DOHH2 (cell line): ENCODE measurements around the gene DUSP10.

Experiments used
- H3F3A ChIP-seq: fragments of 200-600 bp; sonication (generic), shearing (Covaris generic); 2 replicates; pipeline ENCODE4 v1.6.0; 2016; ENCODE audit warnings: antibody characterized with exemption, mild to moderate bottlenecking; ENCODE audit not compliant: control insufficient read depth, insufficient read depth
- H3K27ac ChIP-seq: fragments of 200-600 bp; sonication (generic); 2 replicates; pipeline ENCODE4 v1.5.1; 2014; ENCODE audit warnings: low read depth, mild to moderate bottlenecking, low read length, moderate library complexity
- H3K27me3 ChIP-seq: fragments of 200-600 bp; sonication (generic); 2 replicates; pipeline ENCODE4 v1.6.1; 2014; ENCODE audit warnings: mild to moderate bottlenecking, low read length, mixed read lengths; ENCODE audit not compliant: control insufficient read depth
- H3K36me3 ChIP-seq: fragments of 200-600 bp; sonication (generic); 2 replicates; pipeline ENCODE4 v1.6.1; 2014; ENCODE audit warnings: mild to moderate bottlenecking, low read length, moderate library complexity, mixed read lengths; ENCODE audit not compliant: control insufficient read depth
- H3K4me1 ChIP-seq: fragments of 200-600 bp; sonication (generic); 2 replicates; pipeline ENCODE4 v1.6.1; 2014; ENCODE audit warnings: mild to moderate bottlenecking, low read length, mixed read lengths; ENCODE audit not compliant: control insufficient read depth
- H3K4me2 ChIP-seq: fragments of 200-600 bp; sonication (generic); 2 replicates; pipeline ENCODE4 v1.6.0; 2014; ENCODE audit warnings: mild to moderate bottlenecking, low read length, moderate library complexity
- H3K4me3 ChIP-seq: fragments of 200-600 bp; sonication (generic); 2 replicates; pipeline ENCODE4 v1.5.1; 2014; ENCODE audit warnings: mild to moderate bottlenecking, low read length, mixed read lengths
- H3K79me2 ChIP-seq: fragments of 200-600 bp; sonication (generic); 2 replicates; pipeline ENCODE4 v1.6.1; 2014; ENCODE audit warnings: mild to moderate bottlenecking, low read length, mixed read lengths; ENCODE audit not compliant: control insufficient read depth
- H3K9me2 ChIP-seq: fragments of 200-600 bp; sonication (generic); replicated peaks from 2 replicates; pipeline ENCODE4 v1.6.1; 2014; ENCODE audit warnings: mild to moderate bottlenecking, low read length, mixed read lengths; ENCODE audit not compliant: control insufficient read depth
- H3K9me3 ChIP-seq: fragments of 200-600 bp; sonication (generic); 2 replicates; pipeline ENCODE4 v1.6.1; 2014; ENCODE audit warnings: antibody characterized with exemption, low read length, mixed read lengths; ENCODE audit not compliant: control insufficient read depth, insufficient read depth
- H4K20me1 ChIP-seq: fragments of 200-600 bp; sonication (generic); 2 replicates; pipeline ENCODE4 v1.6.0; 2014; ENCODE audit warnings: low read depth, mild to moderate bottlenecking, antibody characterized with exemption, low read length, moderate library complexity; ENCODE audit not compliant: control insufficient read depth, insufficient read depth
- EZH2phosphoT487 ChIP-seq: fragments of 200-600 bp; sonication (generic); IDR thresholded peaks from 2 replicates; pipeline ENCODE4 v1.6.1; 2017; ENCODE audit warnings: borderline replicate concordance, mild to moderate bottlenecking, antibody characterized with exemption, low read length, moderate library complexity, mixed read lengths
- TF ChIP-seq, protein P1 (sequence below): fragments of 200-600 bp; sonication (generic); IDR thresholded peaks from one replicate; pipeline ENCODE4 v1.5.1; 2014; ENCODE audit warnings: antibody characterized with exemption, mild to moderate bottlenecking, low read depth, low read length; ENCODE audit not compliant: poor library complexity, severe bottlenecking

Gene DUSP10

DNA sequence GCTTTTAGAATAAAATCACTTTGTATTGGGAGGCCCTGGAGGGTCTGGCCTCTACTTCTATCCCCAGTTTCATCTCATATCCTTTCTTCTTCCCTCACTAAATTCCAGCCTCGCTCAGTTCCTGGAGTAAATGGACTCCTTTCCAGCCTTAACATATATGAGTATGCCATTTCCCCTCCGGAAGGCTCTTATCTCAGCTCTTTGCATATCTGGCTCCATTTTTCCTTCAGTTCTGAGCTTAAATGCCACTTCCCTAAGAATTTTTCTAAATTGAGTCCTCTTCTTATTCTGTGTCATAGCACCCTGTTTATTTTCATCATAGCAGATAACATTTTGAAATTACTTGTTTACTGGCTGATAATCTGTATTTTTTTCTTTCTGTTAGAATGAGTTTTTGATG, 20.2 kb upstream of the DUSP10 start:
- Histone ChIP-seq H3K79me2 (no peaks in the 10 kb centered on the region), H4K20me1 (no peaks in the 10 kb centered on the region), H3K27me3 (no peaks in the 10 kb centered on the region), H3K9me3 (no peaks in the 10 kb centered on the region), H3F3A (no peaks in the 10 kb centered on the region), H3K4me1 (peaks cover 57% of the 10 kb centered on the region), H3K27ac (peak overlapping the region; percentile 55; the same call in 1 of the 2 replicates), H3K36me3 (no peaks in the 10 kb centered on the region), H3K4me2 (peak overlapping the region; percentile 52), H3K4me3 (no peak overlapping the region), H3K9me2 (no peaks in the 10 kb centered on the region)
- TF ChIP-seq, protein P1, sequence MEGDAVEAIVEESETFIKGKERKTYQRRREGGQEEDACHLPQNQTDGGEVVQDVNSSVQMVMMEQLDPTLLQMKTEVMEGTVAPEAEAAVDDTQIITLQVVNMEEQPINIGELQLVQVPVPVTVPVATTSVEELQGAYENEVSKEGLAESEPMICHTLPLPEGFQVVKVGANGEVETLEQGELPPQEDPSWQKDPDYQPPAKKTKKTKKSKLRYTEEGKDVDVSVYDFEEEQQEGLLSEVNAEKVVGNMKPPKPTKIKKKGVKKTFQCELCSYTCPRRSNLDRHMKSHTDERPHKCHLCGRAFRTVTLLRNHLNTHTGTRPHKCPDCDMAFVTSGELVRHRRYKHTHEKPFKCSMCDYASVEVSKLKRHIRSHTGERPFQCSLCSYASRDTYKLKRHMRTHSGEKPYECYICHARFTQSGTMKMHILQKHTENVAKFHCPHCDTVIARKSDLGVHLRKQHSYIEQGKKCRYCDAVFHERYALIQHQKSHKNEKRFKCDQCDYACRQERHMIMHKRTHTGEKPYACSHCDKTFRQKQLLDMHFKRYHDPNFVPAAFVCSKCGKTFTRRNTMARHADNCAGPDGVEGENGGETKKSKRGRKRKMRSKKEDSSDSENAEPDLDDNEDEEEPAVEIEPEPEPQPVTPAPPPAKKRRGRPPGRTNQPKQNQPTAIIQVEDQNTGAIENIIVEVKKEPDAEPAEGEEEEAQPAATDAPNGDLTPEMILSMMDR: no peak
- TF ChIP-seq EZH2phosphoT487: no peak

DNA sequence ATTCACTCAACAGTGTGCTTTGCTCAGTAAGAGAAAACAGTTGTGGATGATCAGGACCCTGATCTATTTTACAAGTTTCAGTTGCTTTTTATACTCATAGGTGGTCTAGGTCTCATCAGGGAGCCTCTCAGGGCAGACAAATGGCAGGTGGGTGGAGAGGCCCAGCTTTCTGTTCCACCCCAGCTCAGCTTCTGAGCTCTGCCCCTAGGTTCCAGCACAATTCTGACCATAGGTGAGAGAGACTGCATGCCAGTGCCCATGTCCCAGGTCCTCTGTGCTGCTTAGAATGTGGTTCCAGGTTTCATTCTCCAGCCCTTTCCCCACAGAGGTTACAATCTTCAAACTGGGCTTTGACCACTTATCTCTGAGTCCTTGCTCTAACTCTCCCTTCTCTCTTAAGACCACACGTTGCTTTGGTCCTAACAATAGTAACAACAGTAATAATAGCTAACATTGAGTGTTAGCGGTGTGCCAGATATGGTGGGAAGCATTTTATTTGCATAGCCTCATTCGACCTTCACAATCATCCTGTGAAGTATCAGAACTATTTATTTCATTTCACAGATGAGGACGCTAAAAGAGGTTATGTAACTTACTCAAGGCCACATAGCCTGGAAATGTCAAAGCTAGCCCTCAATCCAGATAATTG, 19.6 kb upstream of the DUSP10 start:
- Histone ChIP-seq H3K36me3 (no peaks in the 10 kb centered on the region), H3K9me3 (no peaks in the 10 kb centered on the region), H4K20me1 (no peaks in the 10 kb centered on the region), H3K27me3 (no peaks in the 10 kb centered on the region), H3K4me1 (peaks cover 63% of the 10 kb centered on the region), H3K4me2 (peak overlapping the region; percentile 52), H3F3A (no peaks in the 10 kb centered on the region), H3K27ac (peak overlapping the region; percentile 55), H3K79me2 (no peaks in the 10 kb centered on the region), H3K4me3 (peak overlapping the region; percentile 40), H3K9me2 (no peaks in the 10 kb centered on the region)
- TF ChIP-seq, protein P1: no peak
- no peak for TF ChIP-seq EZH2phosphoT487

DNA sequence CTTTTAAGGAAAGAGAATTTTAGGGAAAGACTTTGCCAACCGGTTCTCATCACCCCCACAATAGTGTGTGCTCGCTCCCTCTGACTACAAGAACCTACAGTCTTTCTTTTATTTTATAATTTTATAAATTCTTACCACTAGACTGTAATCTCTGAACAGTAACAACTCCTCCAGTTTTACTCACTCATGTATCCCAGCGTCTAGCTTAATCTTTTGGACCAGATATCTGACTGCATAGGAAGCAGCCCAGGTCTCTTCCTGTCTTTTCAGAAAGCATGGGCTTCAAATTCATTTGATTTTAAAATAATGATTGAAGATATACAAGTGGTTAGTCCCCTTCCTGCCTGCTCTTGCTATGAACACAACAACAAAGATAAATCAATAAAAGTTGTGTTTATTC, 19.0 kb upstream of the DUSP10 start:
- Histone ChIP-seq H3K4me2 (peak overlapping the region; percentile 52), H3K36me3 (no peaks in the 10 kb centered on the region), H3K9me2 (no peaks in the 10 kb centered on the region), H3K4me3 (peak overlapping the region; percentile 40), H3K9me3 (no peaks in the 10 kb centered on the region), H3K27ac (peak overlapping the region; percentile 55), H3K27me3 (no peaks in the 10 kb centered on the region), H4K20me1 (no peaks in the 10 kb centered on the region), H3K79me2 (no peaks in the 10 kb centered on the region), H3K4me1 (peaks cover 63% of the 10 kb centered on the region), H3F3A (no peaks in the 10 kb centered on the region)
- TF ChIP-seq, protein P1: no peak
